HG02885 (cell line): ENCODE results near the gene FILIP1.

Experiments used
- ATAC-seq: cut with Tn5 transposase; IDR thresholded peaks from one replicate; pipeline ENCODE4 v1.9.1; 2021; ENCODE audit warnings: mild to moderate bottlenecking; ENCODE audit not compliant: unreplicated experiment, poor library complexity

FILIP1 gene

DNA sequence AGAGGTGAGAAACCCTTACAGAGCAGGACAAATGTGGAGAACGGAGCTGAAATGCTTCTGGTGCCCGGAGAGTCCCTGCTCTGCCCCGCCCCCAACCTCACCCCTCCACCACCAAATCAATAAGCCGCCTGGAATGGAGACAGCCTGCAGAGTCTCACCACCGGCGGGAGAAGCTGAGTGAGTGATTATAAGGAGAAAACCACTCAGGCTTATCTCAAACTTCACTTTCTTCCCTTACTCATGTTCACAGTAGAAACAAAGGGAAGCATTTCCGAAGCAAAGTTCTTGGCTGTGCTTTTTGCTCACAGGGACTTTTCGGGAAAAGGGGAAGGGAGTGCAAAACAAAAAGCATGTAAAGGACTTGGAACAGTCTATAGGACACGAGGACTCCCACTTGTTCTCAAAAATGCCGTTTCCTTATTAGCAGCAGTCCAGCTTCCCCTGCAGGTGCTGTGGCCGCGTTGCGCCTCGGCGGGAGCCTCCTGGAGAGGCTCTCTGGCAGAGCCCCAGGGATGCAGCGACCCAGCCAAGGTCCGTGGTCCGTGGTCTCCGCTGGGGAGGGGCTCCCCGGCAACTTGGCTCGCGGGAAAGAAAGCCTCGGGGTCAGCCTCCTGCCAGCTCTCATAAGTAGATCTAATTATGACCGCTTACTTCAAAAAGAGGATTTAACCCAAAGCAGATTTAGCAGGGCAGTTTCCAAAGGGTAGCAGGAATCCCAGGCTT, 144.2 kb downstream of the FILIP1 start:
- peak; percentile 49 for ATAC-seq

DNA sequence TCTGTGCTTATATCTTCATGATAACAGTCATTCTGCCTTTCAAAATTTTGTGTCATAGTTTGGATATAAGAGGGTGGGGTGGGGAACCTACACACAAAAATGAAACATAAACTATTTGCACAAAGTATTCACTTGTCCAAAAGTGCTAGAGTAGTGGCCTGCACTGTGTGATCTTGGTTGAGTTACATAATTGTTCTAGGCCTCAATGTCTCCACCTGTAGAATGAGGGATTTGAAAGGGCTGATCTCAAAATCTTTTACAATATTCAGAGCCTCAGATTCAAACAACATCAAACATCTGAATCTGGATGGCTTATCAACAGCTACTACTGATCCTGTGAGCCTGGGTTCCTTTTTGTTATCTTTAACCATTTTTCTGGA, 144.7 kb downstream of the FILIP1 start:
- ATAC-seq, result no peak

DNA sequence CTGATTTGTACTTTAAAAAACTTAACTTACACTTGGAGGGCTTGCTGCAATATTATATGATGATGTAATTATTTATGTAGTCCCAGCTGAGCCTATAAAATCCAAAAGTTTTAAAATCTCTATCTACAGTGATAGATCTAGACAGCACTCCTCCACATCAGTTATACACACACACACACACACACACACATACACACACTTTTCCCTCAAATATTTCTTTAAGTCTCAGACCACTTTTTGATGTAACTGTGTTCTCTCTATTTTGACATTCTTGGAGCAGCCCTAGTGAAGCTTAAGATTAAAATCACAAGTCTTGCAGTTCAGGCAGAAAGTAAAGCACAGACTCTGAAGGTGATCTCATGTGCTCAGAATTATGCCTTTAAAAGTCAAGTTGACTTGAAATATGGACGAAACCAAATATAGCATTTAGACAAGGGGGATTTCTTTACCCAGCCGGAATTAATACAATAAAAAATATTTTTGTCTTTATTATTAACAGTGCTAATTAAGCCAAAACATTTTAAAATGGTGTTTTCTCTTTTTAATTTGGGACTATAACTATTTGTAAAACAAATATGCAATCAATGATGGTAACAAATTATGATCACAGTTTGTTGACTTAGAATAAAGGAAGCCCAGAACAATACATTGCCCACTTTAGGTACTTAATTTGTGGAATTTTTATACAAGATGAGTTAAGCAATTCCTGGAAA, 145.5 kb downstream of the FILIP1 start:
- no peak for ATAC-seq

DNA sequence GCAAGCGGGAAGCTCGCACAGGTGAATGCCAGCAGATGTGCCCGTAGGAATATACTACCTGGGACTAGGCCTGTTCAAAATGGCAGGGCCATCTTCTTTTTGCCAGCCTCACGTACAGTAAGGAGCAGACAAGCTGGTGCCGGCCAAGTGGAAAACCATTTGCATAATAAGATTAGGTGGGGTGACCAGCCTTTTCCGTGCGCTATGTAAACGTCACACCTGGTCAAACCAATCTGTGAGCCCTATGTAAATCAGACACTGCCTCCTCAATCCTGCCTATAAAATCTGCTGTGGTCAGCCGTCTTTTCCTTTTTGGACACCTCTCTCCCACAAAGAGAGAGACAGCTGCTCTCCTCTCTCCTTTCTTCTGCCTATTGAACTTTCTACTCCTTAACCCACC, 148.2 kb downstream of the FILIP1 start:
- no peak for ATAC-seq

DNA sequence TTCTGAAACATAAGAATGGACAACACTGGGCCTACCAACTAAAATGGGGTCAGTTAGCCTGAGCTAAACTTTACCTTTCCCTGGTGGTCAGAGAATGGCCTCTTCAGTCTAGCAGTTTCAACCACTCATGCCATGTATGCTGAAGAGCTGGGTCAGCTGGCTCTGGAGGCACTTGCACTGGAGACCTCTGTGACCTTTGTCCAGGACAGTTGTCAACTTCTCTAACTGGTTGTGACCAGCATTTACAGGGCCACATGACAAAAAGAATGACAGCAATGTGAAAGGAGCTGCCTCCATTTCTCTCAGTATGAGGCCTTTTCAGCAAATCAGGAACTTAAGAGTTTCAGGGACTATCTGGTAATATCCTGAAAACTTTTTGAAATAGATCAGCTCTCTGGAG, 149.1 kb downstream of the FILIP1 start:
- no peak for ATAC-seq

DNA sequence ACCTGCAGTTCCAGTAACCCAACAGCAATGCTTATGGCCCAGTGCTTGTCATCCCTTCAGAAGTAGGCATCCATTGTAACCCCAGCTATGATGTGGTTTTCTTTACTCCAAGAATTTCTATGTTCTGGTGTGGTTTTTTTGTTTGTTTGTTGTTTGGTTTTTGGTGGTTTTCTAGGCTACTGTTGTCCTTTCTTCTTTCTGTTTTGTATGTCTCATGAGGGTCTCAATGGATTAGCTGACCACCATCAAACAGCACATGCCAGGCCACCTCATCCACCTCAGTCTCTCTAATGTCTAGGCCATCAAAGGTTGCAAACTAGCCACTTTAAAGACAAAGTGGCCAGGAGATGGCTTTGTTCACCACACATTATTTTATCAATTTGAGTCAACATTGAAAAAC, 149.6 kb downstream of the FILIP1 start:
- no peak for ATAC-seq

DNA sequence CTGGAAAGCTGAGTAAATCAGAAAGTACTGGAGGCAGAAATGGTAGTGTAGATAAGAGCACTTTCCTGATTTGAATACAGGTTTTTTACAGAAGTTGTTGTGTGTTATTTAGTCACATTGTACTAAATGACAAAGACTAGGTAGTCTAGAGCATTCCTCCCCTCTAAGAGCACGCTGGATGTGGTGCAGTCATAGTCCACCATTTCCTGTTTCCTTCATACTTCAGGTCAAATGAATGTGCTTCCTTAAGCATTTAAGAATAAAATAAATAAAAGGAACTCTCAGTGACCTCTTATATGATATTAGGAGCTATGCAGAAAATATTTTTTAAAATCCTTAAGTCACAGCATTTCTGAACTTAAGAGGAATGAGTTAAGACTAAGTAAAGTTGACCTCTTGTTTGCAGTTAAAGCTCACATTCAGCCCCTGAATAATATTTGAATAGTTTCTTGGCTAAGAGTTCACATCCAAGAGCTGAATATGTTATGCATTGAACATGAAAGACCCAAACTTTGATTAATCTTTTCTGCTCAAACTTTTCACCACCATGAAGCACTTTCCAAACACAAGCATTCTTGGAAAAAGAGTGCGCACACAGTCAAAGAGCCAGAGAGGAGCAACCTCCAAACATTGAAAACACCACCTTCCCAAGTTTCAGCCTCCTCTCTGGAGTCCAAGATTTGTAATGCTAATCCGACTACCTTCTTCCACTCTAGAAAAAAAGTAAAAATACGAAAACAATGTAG, 155.6 kb downstream of the FILIP1 start:
- peak; percentile 51 for ATAC-seq

DNA sequence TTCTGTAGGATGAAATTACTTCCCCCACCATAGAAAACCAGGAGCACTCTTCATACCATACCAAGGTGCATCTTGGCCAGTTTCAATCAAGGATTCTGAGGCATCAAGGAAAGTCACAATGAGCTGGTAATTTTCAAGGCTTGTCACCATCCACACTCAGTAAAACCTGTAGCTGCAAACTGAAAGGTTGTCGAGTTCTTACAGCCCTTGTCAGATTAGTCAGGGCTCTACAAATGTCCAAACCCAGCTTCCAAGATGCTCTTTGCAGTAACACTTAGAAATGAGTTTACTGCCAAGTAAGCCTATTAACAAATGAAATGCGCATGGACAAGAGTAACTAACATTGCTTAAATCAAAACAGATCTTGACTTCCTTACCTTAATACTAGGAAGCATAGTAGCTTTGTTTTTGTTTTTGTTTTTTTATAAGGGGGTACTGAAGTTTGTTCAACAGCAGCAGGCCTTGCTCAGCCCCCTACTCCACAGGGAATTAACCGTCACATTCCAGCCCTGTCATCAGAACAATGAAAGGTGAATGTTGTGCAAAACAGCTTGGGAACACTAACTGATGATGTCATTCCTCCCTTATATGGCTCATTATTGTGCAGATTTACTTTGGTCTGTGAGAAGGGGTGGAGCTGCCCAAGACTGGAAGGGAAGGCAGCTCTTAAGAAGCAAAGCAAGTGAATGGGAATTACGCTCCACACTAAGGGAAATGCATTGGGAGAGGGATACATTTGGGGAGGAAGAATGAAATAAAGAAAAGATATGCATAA, 159.1 kb downstream of the FILIP1 start:
- no peak for ATAC-seq

DNA sequence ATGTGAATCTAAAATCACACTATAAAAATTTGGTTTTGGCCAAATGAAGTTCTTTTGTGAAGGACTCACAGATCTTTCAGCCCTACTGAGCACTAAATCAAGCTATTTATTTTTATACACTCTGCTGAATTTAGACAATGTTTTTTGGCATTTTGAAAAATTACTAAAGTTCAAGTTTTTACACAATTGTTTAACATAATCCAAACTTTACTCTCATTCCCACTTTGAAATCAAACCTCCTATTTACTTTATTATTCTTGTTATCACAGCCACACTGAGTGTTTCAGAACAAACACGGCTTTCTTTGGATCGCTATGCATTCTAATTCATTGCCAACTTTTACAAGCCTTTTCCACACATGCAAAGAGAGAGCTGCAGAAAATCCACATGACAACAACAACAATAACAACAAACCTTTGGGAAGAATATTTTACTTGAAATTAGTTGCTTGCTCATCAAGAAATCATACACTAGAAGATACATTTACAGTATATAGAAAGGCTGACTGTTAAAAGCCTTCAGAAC, 159.9 kb downstream of the FILIP1 start:
- ATAC-seq, result no peak

DNA sequence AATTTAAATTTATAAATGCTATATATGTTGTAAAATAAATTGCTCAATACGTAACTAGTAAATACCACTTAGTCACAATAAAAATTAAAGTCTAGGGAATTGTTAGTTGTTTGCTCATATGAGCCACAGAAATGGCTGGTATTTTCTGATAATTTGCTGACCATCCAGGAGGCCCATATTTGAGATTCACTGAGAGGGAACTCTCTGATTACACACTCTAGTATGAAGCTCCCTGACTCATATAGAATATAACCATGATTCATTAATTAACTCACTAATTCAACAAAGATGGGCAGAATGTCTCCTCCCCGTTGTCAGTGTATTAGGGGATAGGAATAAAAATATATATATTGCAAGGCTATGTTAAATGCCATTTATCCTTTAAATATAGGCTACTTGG, 162.4 kb downstream of the FILIP1 start:
- ATAC-seq, result no peak

DNA sequence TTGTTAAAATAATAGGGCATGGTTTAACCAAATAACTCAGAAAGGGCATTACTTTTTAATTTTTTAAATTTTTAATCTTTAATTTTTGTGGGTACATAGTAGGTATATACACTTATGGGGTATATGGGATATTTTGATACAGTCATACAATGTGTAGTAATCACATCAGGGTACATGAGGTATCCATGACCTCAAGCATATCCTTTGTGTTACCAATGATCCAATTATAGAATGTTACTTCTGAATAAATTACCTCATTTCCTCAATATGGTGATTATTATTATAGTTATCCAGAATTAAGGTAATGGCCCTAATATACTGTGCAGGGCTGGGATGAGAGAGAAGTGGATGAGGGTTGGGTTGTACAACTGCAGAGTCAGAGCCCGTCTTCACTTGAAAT, 163.9 kb downstream of the FILIP1 start:
- no peak for ATAC-seq

DNA sequence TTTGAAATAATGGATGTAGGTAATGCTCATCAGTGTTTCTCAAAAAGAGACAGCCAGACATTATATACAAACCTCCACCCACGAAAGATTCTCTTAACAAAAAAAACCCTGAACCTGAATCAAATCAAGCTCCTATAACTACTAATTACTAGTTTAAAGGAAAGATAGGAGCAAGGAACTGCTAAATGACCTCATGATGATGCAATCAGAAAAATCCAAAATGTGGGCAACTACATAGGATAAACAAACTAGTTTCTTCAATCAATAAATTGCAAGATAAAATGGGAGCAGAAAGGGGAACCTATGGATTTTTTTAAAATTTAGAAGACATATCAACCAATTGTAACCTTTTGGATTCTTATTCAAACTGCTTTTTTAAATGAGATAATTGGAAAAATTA, 165.8 kb downstream of the FILIP1 start:
- ATAC-seq, result no peak

DNA sequence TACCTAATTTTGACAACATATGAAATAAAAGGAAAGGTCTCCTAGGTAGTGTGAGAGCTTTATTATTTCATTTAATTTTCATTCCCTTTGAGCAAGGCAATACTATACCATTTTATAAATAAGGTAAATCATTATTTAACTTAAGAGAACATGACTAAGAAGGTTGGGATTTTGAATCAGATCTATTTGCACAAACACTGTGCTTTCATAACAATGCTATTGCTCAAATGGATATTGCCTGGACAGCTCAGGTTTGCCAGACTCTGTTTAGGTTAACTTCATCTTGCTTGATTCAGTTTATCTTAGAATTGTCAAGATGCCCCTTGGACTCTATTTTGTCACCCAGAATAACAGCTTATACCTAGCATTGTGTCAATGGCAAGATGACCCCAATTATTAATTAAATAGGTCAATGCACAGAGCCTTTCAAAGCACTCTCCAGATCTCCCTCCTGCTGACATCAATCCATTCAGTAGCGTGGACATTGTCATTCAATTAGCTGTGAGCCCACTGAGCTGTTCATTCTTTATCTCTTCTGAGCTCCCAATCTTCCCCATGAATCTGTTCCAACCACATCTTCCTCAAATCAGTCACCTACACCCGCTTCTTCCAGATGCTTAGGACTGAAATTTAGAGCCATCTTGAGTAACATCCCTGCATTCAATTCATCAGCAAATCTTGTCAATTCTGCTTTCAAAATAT, 166.9 kb downstream of the FILIP1 start:
- no peak for ATAC-seq

DNA sequence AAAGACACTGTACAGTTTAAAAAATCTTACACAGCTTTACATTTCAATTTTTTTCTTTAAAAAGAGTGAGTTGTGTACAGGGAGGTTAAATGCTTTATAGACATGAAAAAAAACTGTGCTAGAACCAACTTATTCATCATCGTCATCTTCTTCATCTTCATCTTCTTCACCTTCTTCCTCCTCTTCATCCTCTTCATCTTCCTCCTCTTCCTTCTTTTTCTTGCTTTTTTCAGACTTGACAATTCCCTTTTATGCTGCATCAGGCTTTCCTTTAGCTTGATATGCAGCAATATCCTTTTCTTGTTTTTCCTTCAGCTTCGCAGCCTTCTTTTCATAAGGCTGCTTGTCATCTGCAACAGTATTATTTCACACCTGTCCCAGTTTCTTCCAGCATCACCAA, 174.7 kb downstream of the FILIP1 start:
- ATAC-seq, result no peak

DNA sequence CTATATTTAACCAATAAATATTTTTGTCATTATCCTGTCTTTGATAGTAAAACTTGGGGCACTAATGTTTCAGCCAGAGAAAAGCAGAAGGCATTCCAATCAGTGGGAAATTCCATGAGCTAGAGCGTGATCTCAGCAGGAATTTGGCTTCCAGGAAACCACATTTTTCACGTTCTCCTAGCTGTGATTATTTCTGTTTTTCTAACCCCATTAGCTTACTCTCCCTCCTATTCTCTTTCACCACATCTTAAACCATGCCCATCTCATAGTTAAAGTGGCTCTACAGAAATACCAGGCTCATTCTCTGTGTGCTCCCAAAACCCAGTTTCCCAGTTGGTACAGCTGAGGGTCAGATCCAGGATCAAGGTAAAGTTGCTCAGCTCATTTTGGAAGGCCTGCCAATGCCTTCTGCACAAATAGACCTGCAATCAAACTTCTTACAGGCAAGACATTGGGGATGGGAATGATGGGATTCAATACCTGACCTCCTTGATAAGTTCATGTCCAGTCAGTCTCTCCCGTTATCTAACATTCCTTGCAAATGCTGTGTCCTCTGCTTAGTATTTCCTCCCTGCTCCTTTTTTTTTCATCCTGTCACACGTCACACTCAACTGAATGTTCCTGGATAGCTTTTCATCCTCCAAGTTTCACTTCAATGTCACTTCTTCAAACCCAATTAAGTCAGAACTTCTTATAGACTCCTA, 175.9 kb downstream of the FILIP1 start:
- no peak for ATAC-seq

DNA sequence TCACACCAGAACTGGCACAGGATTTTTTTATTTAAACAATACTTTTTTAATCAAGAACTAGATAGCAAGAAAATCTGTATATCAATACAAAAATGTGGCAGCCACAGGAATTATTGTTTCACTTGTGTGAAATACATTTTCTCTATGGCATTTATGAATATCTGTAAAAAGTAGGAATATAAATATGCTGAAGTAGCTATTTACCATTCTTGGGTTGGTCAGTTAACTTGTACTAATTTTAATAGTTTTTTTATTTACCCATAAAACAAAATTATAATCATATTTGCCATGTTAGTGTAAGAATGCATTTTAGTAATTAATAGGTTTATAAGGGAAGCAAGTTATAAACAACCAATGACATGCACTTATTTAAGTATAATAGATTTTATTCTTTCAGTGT, 177.6 kb downstream of the FILIP1 start:
- no peak for ATAC-seq

DNA sequence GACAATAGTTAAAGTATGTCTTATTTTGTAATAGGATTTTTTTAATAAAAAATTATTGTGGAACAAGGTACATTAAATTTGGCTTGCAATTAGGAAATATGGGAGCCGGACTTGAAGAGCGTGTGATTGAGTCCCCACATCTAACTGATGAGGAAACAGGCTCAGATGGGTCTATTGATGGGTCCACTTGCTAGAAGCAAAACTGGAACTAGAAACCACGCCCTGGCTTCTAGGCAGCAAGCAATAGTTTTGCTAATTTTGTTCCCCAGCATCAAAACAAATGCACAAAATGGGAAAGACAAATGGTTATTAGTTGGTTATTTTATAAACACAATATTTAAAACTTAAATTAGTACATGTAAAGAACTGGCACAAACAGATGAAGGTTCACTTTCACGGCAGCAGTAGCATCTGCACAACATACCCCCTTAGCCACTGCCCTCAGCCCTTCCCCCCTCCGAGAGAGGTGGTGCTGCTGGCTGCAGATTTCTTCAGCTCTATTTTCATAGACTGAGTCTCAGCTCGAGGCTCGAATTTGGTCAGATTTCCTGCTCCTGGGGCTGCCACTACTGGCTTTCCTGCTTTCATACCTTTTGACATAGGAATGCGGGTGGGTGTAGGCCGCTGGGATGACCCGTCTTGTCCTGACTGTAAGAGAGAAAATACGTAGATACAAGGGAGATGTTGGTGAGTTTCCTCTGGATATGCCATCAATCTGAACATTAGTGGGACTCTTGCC, 185.2 kb downstream of the FILIP1 start:
- peak; percentile 45 for ATAC-seq

DNA sequence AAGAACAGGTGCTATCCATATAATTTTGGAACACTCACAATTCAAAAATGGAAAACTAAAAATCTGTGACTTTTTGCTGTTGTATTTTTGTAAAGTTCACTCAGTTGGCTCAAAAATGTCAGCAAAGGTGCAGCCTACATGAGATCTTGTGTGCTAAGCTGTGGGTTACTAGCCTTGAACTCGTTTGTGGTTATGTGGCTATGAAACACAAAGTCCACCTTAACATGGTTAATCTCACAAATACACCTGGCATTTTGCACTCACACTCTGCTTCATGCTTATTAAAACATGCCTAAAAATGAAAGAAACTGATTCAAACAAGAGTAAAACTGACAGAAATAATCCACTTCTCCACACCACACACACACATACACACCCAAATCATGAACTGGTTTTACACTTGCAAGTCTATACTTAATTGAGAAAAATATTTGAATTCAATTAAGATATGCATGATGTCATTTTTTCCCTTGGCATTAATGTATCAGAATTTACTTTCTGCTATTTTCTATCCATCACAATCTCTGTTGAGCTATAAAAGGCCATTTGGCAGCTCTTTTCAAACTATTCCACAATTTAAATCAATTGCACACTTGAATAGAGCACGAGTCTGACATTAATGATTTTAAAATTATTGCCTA, 186.1 kb downstream of the FILIP1 start:
- no peak for ATAC-seq
